ENCODE results near the gene MAML2.

The MAML2 gene

DNA sequence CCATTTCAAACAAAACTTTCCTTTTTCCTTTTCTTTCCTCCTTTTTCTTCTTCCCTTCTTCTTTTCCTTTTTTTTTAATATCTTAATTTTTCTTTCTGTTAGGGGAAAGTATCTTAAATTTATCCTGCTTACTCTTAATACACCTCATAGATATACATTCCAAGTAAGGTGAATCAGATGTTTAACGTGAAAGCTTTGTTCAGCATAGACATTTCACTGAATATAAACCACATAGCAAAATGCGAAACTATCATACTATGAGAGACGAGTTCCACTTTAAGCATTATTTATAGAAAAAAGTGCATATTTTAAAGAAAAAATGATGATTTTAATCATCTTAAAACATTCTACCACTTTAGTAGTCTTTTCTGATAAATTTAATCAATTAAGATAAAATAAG, 281.3 kb downstream of the MAML2 start:
- no peak for DNase-seq

DNA sequence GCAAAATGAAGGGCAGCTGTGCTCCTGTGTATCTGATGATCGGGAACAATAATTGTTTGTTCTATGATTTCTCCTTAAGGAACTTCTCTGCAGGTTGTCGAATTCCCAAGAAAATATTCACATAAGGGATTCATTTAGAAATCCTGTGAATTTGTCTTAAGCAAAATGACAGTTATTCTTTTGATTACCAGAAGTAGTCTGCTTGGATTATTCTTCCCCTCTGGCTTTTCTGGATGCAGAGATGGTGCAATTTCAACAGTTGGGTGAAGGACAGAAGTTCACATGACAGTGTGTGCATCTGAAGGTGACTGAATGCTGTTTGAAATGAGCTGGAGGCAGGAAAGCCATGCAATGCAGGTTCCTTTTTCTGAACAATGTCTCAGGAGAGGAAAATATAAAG, 281.9 kb downstream of the MAML2 start:
- DNase-seq = peak; percentile 58

DNA sequence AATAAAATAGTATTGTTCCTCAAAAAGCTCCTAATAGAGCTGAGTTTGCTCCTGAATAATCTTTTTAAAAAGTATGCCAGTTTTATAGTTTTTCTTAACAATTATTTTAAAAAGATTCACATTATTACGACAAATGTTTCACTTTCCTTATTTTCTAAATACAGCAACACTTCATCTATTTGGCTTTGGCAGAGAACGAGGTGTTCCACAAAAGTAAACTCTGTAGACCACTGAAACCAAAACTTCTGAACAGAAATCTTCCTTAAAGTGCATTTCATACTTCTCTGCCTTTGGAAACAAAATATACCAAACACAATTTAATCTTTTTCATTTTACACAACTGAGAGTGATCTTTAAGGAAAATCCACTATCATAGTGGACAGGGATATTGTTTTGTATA, 285.5 kb downstream of the MAML2 start:
- DNase-seq = no peak

DNA sequence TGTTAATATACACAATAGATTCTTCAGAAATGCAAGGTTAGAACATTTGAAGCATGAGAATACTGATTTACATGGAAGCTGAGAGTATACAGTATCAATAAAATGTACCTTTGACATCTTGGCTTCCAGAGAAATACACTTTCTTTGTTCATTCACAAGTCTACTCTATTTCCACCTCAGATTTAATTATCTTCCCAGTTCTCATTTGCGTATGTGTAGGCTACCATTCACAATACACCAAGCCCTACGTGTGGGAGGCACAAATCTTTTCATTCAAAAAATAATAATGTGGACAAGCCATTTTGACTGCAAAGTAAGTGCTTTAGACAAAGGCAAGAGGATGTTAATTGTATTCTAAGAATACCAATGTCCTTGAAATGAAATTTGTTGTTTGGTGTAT, 286.4 kb downstream of the MAML2 start:
- no peak for DNase-seq

DNA sequence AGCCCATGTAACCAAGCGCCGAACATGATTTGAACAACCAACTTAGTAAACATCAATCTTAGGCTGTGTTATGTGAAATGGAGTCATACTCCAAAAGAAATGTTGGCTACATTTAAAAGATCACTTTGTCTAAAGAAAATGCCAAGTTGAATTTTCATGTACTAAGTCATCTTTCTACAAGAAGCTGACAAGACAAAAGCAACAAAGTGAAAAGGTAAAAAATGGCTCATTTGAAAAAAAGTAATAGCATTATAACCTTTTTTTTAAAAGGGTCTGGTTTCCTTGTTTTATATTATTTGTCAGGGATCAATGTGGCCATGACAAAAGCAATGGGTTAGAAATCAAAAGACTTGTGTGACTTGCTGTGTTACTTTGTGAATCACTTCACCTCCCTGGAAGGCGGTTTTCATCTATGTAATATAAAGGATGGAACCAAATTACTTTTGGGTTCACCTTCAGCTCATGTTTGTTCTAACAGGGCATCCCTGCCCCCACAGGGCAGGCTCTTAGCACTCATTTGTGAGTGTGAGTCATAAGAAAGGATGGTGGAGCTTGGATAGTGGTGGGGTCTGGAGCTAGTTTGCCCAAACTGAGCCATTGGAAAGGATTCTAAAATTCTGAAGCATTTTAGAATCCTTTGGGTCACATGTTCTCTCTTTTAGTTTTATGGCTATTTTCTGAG, 287.1 kb downstream of the MAML2 start:
- DNase-seq = peak; percentile 86

DNA sequence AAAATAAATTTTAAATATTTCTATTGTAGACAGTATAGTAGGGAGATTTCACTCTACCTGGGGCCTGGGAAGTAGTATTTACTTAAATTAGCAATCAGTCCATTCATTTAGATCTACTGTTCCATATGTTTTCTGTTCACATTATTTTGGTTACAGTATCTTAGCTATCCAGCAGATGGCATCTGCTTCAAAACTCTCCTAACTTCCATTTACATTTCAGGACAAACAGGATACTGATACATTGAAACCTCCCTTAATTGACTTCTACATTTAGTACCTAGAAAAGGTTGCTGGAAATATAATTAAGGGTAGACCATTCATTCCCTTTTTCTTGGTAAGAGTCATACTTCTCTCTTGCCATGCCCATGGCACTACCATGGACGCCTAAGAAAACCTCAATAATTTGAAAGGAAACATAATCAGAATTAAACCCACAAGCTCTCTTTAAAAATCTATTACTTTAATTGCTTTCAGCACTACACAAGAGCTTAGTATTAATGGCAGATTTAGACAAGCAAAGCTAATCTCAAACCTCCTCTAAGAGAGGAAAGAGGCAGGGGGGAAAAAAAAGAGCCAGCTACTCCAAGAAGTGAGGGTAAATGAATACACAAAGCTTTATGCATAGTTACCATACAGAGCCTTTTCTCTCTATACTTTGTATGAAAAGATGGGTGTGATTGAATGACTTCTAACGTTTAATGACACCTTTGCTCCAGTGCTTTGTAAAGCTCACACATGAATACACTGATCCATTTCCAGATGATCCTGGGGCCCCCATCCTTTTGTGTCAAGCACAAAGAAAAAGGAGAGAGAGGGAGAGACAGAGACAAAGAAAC, 287.9 kb downstream of the MAML2 start:
- peak; percentile 64 for DNase-seq

DNA sequence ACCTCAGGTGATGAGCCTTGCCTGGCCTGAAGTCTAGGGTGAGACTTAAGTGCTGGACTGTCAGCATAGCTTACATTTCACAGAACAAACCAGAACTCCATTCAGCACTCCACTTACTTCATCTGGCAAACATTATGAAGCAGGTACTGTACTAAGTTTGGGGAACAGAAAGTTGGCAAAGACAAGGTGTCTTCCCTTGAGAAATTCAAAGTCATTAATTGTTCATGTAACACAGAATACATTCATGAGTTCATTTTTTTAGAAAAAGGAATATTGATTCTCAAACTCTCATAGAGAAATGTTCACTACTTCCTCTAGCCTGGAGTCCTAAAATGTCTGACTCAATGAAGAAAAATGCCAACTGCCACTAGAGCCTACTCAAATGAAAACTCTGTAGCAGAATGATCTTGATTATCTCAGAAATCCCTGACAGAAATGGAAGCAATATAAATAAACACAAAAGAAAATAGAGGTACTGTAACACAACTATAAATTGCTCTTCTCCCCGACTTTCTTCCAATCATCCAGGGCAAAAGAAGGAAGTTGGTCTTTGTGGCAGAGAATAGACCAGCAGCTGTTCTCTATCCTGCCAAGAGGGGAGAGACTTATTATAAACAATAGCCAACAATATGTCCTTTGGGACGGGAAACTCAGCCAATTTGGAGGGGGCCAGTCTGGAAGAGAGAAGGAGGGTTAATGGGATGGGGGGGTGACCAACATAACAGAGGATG, 289.9 kb downstream of the MAML2 start:
- peak; percentile 77 for DNase-seq

DNA sequence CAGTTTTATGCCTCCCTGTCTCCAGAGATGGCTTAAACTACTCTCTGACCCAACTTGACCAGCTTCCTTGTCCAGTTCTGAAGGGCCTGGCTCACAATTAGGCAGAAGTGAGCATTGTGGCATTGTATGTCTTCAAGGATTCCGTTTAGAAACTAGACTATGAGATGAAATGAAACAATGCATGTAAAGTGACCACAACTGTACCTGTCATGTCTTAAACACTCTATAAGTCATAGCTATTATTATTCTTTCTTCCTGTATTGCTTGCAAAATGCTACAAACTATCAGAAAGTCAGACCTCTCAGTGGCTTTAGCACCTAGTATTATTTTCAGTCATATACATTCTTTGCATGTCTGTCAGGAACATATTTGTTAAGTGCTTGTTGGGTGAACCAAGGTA, 291.2 kb downstream of the MAML2 start:
- DNase-seq = peak; percentile 29

DNA sequence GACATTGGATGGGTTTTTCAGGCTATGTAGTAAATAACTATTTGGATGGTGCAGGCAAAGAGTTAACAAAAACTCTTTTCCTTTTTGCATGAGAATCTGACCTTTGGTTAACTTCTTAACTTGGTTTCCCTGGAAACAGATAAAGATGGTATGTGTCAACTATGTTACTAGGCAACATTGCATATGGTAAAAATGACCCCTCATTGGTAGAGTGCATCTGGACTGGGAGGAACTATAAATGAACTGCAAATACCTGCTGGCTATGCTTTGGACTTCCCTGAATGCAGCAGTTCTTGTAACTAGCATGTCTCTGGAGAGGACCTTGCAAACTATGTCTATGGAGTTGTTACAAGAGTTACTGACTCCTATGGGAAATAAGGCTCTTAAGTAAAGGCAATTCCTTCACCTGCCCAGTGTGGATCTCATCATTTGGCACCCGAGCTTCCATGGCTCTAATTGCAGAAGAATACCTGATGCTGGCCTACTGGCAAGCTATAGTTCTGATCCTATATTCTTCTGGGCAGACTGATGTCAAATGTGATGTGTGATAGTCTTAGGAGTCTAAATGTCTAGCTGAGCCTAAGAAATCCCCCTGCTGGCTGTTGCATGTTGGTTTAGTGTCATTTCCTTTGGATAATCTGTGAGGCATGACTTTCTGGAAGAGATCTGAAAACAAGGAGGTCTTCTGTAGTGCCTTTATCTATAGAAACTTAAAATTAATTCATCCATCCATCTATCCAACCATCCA, 292.4 kb downstream of the MAML2 start:
- DNase-seq = peak; percentile 59

DNA sequence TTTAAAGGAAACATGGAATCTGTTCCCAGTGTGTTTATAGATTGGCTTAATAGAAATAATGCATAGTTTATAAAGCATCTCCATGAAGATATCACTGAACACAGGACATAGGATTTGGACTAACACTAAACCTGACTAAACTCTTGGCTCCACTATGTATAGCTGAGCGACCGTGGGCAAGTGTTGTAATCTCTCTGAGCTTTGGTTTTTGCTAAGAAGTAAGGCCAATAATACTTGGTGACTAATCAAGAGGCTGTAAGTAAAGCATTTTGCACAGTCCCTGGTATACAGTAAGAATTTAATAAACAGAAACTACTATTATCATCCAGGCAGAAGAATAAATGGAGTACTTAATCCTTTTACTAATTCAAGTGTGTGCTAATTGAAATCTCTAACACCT, 293.6 kb downstream of the MAML2 start:
- no peak for DNase-seq

DNA sequence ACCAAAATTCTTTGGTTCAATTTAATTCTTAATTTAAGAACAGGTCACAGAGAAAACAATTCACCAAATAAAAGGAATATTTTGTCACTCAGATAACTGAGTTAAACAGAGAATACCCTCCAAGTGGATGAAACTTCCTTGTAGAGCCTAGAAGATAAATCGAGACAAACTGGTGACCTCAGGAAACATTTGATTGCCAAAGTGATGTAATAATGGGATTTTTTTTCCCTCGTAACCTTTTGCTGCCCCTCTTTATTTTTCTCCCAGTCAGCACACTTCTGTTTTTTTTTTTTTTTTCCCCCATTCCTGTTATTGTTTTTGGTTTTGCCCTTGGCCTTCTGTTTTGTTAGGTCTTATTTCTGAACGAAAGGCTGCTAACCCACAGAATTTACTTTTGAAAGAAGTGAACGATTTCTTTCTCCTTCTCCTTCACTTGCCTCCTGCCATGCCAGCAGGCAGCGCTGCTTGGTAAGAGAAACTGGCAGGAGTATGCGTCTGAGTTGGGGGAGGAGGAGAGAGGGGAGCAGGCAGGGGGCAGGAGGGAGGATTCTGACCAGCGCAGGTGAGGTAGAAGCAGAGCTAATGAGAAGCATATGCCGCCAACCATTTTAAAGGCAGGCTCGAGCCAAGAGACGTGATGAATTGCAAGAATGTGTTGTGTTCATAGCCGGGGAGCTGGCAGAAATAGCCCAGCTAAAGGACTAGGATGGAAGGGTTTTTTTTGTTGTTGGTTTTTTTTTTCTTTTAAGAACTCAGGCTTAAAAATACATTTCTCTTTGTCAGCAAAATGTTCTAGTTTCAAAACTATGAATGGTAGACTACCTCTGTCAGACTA, 297.2 kb downstream of the MAML2 start:
- DNase-seq = peak; percentile 75

DNA sequence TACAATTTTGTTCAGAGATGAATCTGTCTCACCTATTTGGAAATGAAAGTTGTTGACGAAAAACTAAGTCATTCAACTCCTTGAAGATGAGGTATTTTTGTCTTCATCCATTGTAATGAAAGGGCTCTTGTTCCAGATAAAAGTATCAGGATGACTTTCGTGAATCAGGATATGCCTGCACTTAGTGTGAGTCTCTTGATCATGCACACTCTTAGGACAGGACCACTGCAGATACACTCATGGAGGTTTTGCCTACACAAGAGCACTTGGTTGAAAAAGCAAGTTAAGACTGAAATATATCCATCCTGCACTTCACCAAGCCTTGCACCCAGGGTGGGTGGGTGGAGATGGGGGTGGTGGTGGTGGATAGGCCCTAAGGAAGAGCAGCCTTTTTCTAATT, 298.2 kb downstream of the MAML2 start:
- DNase-seq = no peak

DNA sequence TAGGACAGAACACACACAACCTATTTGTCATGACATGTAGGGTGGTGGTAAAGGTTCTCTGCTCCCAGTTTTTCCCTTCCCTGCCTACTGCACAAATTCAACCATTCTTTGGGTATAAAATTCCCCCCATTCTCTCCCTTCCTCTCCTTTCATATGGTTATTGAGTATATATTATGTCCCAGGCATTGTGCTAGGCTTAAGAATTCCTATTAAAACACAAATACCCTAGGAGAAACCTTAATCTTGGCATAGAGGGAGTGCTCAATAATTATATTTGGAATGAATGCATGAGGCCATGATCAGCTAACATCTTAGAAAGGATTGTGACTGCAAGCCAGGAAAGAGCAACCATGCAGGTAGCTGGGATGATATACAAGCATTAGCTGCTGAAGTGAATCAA, 298.7 kb downstream of the MAML2 start:
- DNase-seq = no peak

DNA sequence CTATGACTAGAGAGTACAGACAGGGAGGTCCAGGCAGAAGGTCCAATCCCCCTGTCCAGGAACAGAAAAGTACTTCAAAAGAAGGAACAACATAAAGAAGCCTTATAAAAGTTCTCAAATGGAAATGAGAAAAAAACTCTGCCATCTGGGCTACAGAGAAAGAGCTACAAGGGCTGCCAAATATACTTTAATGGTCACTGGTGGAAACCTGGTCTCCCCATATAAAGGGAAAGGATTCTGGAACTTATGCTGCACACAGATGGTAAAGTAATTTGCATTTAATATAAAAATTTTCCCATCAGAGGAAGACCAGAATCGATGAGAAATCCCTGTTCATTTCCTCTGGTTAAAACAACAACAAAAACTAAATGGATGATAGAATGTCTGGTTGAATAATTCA, 299.7 kb downstream of the MAML2 start:
- no peak for DNase-seq

DNA sequence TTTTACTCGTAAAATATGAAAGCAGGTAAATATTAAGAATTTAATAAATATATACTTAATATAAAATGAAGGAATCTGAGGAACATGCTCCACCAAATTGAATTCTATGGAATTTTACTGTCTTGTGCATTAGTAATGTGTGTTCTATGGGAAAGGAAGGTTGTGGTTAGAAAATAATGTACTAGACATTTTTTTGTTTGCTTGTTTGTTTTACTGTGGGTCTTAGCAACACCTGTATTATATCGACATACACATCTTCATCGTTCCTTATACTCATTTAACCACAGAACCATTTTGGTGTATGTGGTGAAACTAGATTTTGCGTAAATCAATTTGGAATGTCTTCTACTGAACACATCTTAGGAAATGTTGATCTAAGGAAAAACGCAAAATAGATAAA, 304.9 kb downstream of the MAML2 start:
- no peak for DNase-seq

DNA sequence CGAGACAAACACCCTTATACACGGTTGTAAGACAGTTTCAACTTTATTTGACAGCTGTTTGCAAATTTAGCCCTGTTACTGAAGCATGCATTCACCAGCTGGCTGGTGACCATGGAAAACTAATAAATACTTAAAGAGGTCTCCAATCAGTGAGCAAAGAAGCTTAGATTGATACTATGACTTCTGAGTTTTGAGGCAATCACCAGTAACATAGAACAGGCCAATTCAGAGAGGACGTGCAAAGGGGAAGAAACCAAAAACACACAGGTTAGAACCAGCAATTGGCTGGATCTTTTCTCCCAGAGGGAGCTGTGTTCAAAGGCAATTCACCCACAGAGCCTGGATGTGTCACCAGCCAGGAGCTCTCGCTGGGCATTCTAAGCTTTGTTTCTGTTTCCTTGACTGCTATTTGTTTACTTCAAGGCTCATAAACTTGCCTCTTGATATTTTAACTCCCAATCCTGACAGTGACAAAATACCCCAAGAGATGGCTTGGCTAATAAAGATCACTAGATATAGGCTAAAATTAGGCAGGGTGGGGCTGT, 305.5 kb downstream of the MAML2 start:
- no peak for DNase-seq

DNA sequence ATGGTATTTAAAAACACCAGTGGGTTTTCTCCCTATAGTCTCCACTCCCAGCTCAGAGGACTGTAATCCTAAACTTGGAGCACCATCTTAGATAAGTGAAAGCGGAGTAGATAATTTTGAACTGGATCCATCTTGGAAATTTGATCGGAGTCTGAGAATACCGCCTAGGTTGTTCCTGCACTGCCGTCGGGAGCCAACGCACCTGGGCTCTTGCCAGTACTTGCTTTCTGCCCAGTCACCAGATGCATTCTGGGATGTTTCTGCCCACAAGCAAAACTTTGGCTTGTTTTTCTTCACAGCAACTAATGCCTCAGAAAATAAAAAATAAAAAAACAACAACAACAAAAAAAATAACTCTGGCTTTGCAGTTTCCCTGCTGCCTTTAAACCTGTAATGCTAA, 306.1 kb downstream of the MAML2 start:
- no peak for DNase-seq

DNA sequence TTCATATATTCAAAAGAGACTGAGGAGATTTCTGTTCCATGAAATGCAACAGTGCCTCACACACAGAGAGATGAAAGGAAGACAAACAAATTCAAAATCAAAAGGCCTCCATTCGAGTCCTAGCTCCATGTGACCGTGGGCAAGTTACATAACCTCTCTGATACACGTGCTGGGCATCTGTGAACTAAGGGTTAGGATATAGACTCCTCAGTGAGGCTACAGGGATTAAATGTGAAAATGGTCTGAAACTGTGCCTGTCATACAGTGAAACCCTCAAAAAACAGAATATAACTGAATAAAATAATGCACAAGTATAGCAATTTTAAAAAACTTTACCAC, 307.3 kb downstream of the MAML2 start:
- DNase-seq = no peak

DNA sequence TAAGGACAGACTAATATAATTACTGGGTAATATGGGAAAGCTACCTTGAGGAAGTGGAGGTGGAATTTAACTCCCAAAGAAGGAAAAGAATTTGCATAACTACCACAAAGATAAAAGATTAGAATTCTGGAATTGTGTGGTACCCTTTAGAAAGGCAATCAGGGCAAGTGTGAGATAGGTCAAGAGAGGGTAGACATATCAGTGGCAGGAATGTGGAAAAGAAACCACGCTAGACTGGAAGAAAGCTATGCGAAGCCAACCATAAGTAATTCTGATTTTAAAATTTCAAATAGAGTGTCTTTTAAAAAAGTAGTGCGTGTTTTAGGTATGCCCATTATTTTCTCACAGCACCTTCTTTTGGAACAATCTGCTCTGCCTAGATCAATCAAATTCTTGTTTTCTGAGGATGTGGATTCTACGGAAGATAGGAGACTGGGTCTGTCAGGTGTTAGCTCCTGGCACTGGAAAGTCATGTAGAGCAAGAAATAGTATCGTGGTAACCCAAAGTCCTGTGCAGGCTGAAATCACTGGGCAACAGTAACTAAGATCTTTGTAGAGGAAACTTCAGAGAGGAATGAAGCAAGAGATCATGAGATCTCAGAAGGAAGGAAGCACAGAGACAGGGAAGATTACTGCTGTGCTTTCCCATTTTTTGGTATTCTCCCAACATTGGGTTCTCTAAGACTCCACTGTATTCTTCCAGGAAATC, 307.8 kb downstream of the MAML2 start:
- no peak for DNase-seq

DNA sequence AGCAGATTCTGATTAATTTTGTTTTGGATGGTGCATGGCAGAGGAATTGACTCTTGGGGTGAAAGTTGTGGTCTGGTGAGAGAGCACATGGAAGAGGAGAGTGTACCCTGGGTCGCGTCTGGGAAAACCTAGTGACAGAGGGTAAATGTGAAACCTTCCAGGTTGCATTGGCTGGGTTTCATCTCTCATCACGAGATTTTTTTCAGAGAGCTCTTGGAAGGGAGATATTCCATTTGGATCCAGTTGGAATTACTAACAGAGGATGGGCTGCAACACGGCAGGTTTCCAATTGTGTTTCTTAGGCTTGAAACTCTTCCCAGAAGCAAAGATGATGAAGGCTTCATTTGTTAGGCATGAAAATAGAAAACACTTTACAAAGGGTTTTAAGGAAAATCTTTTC, 309.4 kb downstream of the MAML2 start:
- no peak for DNase-seq

DNA sequence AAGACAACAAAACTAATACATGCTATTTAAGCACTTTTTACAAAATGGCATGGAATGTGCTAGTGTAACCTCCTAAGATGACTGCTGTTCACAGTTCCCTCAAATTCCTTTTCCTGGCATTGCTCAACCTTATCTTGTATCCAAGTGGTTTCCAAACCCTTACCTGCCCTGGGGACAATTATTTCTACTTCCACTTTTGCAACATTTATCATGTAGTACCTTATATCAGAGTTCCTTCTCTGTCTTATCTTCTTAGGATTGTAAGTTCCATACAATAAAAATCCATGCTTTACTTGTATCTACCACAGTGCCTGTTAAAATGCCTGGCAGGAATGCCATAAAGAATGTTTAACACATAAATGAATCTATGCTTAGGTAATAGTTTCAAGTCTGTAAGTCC, 309.9 kb downstream of the MAML2 start:
- DNase-seq = no peak

Data from fibroblast of skin of back (primary cell).